HG02610 (cell line): ENCODE data around the gene BRCC3.

ENCODE experiments used
- ATAC-seq: cut with Tn5 transposase; IDR thresholded peaks from one replicate; pipeline ENCODE4 v1.9.1; 2021; ENCODE audit warnings: mild to moderate bottlenecking, moderate library complexity; ENCODE audit not compliant: unreplicated experiment

Gene BRCC3

GRCh38 chrX:155056877-155057792 is 14.2 kb upstream of the BRCC3 start:
- ATAC-seq, result no peak

- ATAC-seq, result no peak
Measured at GRCh38 chrX:155061760-155062159, 9.5 kb upstream of the BRCC3 start.

- no peak for ATAC-seq
Measured at GRCh38 chrX:155065035-155065734, 6.1 kb upstream of the BRCC3 start.

- ATAC-seq, result no peak
Measured at GRCh38 chrX:155068165-155068564, 3.1 kb upstream of the BRCC3 start.

GRCh38 chrX:155069414-155069813 is 1.9 kb upstream of the BRCC3 start:
- ATAC-seq, result no peak

- no peak for ATAC-seq
Measured at GRCh38 chrX:155070038-155070437, 1.3 kb upstream of the BRCC3 start.

- ATAC-seq, result peak; percentile 18
Measured at GRCh38 chrX:155070663-155070974, 689 bp upstream of the BRCC3 start.

GRCh38 chrX:155071694-155072280 is 479 bp downstream of the BRCC3 start:
- no peak for ATAC-seq

- ATAC-seq, result no peak
Measured at GRCh38 chrX:155086202-155086840, 15.0 kb downstream of the BRCC3 start.

- ATAC-seq, result no peak
Measured at GRCh38 chrX:155086961-155087735, 15.8 kb downstream of the BRCC3 start.

- ATAC-seq, result no peak
Measured at GRCh38 chrX:155094468-155095061, 23.3 kb downstream of the BRCC3 start.

GRCh38 chrX:155105919-155106318 is 34.6 kb downstream of the BRCC3 start:
- ATAC-seq, result no peak

- no peak for ATAC-seq
Measured at GRCh38 chrX:155108427-155108826, 37.1 kb downstream of the BRCC3 start.

- no peak for ATAC-seq
Measured at GRCh38 chrX:155112171-155112570, 40.9 kb downstream of the BRCC3 start.

GRCh38 chrX:155113097-155113496 is 41.8 kb downstream of the BRCC3 start:
- ATAC-seq, result no peak

- ATAC-seq, result no peak
Measured at GRCh38 chrX:155115174-155115819, 44.0 kb downstream of the BRCC3 start.

GRCh38 chrX:155127465-155127864 is 56.2 kb downstream of the BRCC3 start:
- no peak for ATAC-seq

- ATAC-seq, result no peak
Measured at GRCh38 chrX:155127940-155128339, 56.6 kb downstream of the BRCC3 start.

- no peak for ATAC-seq
Measured at GRCh38 chrX:155132110-155132509, 60.8 kb downstream of the BRCC3 start.

- ATAC-seq, result no peak
Measured at GRCh38 chrX:155134255-155134654, 62.9 kb downstream of the BRCC3 start.
